ENCODE measurements around the gene RNF25. TPM values are rescaled to one million over a fixed set of nuclear protein-coding genes. Genes with fewer than 3 reads are reported as not detected.
"Not testable (repeated sequence)": the region's sequence is repeated elsewhere in the genome, so short reads cannot be mapped to it uniquely, and the experiment has no call there.

RNF25 gene
- total and polyA plus RNA-seq, 2 donors = 33.7 to 35.6 TPM

DNA sequence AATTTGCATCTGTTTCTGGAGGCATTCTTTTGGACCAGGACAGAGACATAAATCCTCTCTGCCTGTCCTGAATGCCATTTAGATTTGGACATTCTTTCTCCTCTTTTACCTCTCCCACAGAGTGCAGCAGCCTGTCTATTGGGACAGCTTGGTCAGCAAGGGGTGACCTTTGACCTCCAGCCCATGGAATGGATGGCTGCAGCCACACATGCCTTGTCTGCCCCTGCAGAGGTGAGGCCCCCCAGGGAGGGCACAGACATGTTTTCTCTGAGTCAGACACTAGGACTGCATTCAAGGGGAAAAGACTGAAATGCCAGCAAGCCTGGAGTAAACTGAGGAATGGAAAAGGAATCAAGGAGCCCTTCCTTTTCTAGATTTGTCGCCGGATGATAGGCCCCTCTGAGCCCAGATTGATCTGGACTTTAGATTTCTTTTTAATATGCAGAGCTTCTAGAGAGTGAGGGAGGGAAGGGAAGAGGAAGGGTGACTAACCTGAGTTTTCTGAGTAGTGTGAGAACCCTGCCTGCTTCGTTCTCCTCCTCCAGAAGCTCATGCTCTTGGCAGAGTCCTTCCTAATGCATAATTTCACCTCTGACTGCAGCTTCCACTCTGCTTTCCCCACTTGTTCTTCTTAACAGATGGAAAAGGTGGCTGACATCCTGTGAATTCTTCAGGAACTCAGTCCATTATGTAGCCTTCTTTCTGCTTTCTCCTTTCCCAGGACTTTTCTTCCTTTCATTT, 22.8 kb upstream of the RNF25 start:
- Histone ChIP-seq H3K27ac (ENCODE audit: low read depth in 1 of 2, low read length in 1 of 2) (no peak overlapping the region), H3K27me3 (ENCODE audit: control insufficient read depth in 2 of 2, insufficient read depth in 1 of 2, low read length in 1 of 2) (no peaks in the 10 kb centered on the region), H3K36me3 (ENCODE audit: control insufficient read depth in 2 of 2, insufficient read depth in 2 of 2, low read length in 1 of 2) (peaks cover 0 to 7% of the 10 kb centered on the region in 2 donors), H3K4me1 (ENCODE audit: control insufficient read depth in 2 of 2, insufficient read depth in 2 of 2, low read length in 2 of 2) (no peaks in the 10 kb centered on the region), H3K4me3 (ENCODE audit: low read length in 2 of 2) (no peak overlapping the region), H3K9me3 (ENCODE audit: control insufficient read depth in 2 of 2, insufficient read depth in 1 of 2, low read length in 1 of 2) (no peaks in the 10 kb centered on the region)
- DNase-seq (ENCODE audit: low read depth in 6 of 9, low spot score in 9 of 9) = no peak
- WGBS = 98% methylated on average over 3 of the region's 3 CpGs

DNA sequence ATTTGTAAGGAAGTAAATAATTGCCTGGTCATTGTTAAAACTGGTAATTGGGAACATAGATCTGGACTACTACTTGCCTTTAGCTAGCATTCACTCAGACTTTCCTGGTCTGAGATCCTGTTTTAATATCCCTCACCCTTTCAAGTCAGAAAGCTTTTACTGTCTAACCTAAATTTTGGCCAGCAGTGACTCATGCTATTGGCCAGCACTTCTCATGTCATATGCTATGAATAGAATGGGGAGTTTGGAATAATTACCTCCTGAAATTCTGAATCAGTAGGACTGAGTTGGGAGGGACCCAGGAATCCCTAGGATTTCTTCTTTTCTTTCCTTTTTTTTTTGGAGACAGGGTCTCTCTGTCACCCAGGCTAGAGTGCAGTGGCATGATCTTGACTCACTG, 19.4 kb upstream of the RNF25 start:
- Histone ChIP-seq H3K4me3 (ENCODE audit: low read length in 2 of 2) (no peak overlapping the region), H3K9me3 (ENCODE audit: control insufficient read depth in 2 of 2, insufficient read depth in 1 of 2, low read length in 1 of 2) (no peaks in the 10 kb centered on the region), H3K27ac (ENCODE audit: low read depth in 1 of 2, low read length in 1 of 2) (no peak overlapping the region), H3K4me1 (ENCODE audit: control insufficient read depth in 2 of 2, insufficient read depth in 2 of 2, low read length in 2 of 2) (no peaks in the 10 kb centered on the region), H3K36me3 (ENCODE audit: control insufficient read depth in 2 of 2, insufficient read depth in 2 of 2, low read length in 1 of 2) (peaks cover 0 to 4% of the 10 kb centered on the region in 2 donors), H3K27me3 (ENCODE audit: control insufficient read depth in 2 of 2, insufficient read depth in 1 of 2, low read length in 1 of 2) (no peaks in the 10 kb centered on the region)
- DNase-seq (ENCODE audit: low read depth in 6 of 9, low spot score in 9 of 9) = no peak

GRCh38 chr2:218687400-218688060, 15.7 kb upstream of the RNF25 start:
- DNase-seq (ENCODE audit: low read depth in 6 of 9, low spot score in 9 of 9) = peak in 6 of 9 donors; percentile 22 to 68 (median 27)
- H3K4me3 ChIP-seq (ENCODE audit: low read length in 2 of 2); H3K4me1 ChIP-seq (ENCODE audit: control insufficient read depth in 2 of 2, insufficient read depth in 2 of 2, low read length in 2 of 2); H3K36me3 ChIP-seq (ENCODE audit: control insufficient read depth in 2 of 2, insufficient read depth in 2 of 2, low read length in 1 of 2); H3K27me3 ChIP-seq (ENCODE audit: control insufficient read depth in 2 of 2, insufficient read depth in 1 of 2, low read length in 1 of 2); H3K27ac ChIP-seq (ENCODE audit: low read depth in 1 of 2, low read length in 1 of 2); H3K9me3 ChIP-seq (ENCODE audit: control insufficient read depth in 2 of 2, insufficient read depth in 1 of 2, low read length in 1 of 2): not testable (repeated sequence)
- 38% methylated on average over 5 of the region's 5 CpGs for WGBS

DNA sequence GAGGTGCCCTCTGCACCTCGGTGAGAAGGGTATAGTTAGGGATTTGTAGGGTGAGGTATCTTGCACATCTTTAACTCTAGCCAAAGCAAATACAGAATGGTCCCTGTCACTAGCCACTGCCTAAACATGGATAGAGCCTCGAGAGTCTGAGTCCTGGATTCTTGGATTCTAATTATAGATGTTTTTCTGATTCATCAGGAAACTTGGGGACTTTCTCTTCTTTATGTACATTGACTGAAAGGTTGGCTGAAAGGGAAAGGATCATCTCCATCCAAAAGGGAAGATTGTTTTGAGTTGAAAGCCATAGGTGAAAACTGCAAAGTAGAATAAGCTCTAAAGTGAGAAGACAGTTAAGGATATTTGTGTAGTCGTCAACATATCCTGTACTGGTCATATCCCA, 8.3 kb upstream of the RNF25 start:
- WGBS = 96% methylated on average over 3 of the region's 3 CpGs
- Histone ChIP-seq H3K36me3 (ENCODE audit: control insufficient read depth in 2 of 2, insufficient read depth in 2 of 2, low read length in 1 of 2) (peaks cover 3 to 5% of the 10 kb centered on the region in 2 donors), H3K4me1 (ENCODE audit: control insufficient read depth in 2 of 2, insufficient read depth in 2 of 2, low read length in 2 of 2) (no peaks in the 10 kb centered on the region), H3K9me3 (ENCODE audit: control insufficient read depth in 2 of 2, insufficient read depth in 1 of 2, low read length in 1 of 2) (no peaks in the 10 kb centered on the region), H3K4me3 (ENCODE audit: low read length in 2 of 2) (no peak overlapping the region), H3K27me3 (ENCODE audit: control insufficient read depth in 2 of 2, insufficient read depth in 1 of 2, low read length in 1 of 2) (no peaks in the 10 kb centered on the region), H3K27ac (ENCODE audit: low read depth in 1 of 2, low read length in 1 of 2) (no peak overlapping the region)
- no peak for DNase-seq (ENCODE audit: low read depth in 6 of 9, low spot score in 9 of 9)

- Histone ChIP-seq H3K4me1 (ENCODE audit: control insufficient read depth in 2 of 2, insufficient read depth in 2 of 2, low read length in 2 of 2) (no peaks in the 10 kb centered on the region), H3K27me3 (ENCODE audit: control insufficient read depth in 2 of 2, insufficient read depth in 1 of 2, low read length in 1 of 2) (no peaks in the 10 kb centered on the region), H3K27ac (ENCODE audit: low read depth in 1 of 2, low read length in 1 of 2) (no peak overlapping the region), H3K36me3 (ENCODE audit: control insufficient read depth in 2 of 2, insufficient read depth in 2 of 2, low read length in 1 of 2) (peaks cover 3 to 5% of the 10 kb centered on the region in 2 donors), H3K4me3 (ENCODE audit: low read length in 2 of 2) (no peak overlapping the region), H3K9me3 (ENCODE audit: control insufficient read depth in 2 of 2, insufficient read depth in 1 of 2, low read length in 1 of 2) (no peaks in the 10 kb centered on the region)
- no peak for DNase-seq (ENCODE audit: low read depth in 6 of 9, low spot score in 9 of 9)
- WGBS = 83% methylated on average over 4 of the region's 4 CpGs
Measured at GRCh38 chr2:218679119-218679518, 7.3 kb upstream of the RNF25 start.

DNA sequence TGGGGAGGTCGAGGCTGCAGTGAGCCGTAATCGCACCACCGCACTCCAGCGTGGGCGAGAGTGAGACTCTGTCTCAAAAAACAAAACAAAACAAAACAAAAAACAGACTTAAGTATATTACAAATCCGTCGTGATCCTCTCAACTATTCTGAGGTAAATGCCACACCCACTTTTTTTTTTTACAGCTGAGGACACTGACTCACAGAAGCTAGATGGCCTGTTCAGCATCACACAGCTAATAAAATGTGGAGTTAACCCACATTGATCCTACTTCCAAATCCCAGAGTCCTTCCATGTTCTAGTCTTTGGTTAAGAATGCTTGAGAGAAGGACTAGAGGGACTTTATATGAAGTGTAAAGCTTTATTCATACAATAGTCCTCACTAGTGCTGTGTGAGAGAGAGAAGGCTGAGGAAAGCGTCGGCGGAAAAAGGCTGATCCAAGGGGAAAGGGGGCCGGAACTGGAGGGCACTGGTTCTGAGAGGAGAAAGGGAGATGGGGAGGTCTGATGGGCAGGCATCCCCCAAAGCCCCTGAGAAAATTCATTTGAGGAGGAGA, 627 bp downstream of the RNF25 start:
- H3K4me1 ChIP-seq (ENCODE audit: control insufficient read depth in 2 of 2, insufficient read depth in 2 of 2, low read length in 2 of 2) = peaks cover 8 to 17% of the 10 kb centered on the region in 2 donors
- H3K9me3 ChIP-seq (ENCODE audit: control insufficient read depth in 2 of 2, insufficient read depth in 1 of 2, low read length in 1 of 2) = peaks cover 0 to 4% of the 10 kb centered on the region in 2 donors
- H3K27me3 ChIP-seq (ENCODE audit: control insufficient read depth in 2 of 2, insufficient read depth in 1 of 2, low read length in 1 of 2) = no peaks in the 10 kb centered on the region
- peak overlapping the region; percentile 81 to 94 for H3K4me3 ChIP-seq (ENCODE audit: low read length in 2 of 2)
- no peak for DNase-seq (ENCODE audit: low read depth in 6 of 9, low spot score in 9 of 9)
- 53% methylated on average over 12 of the region's 12 CpGs for WGBS
- peak overlapping the region in 1 of 2 donors; percentile 60 for H3K27ac ChIP-seq (ENCODE audit: low read depth in 1 of 2, low read length in 1 of 2)
- peaks cover 17 to 18% of the 10 kb centered on the region in 2 donors for H3K36me3 ChIP-seq (ENCODE audit: control insufficient read depth in 2 of 2, insufficient read depth in 2 of 2, low read length in 1 of 2)

GRCh38 chr2:218664653-218665052, 7.1 kb downstream of the RNF25 start:
- no peaks in the 10 kb centered on the region for H3K27me3 ChIP-seq (ENCODE audit: control insufficient read depth in 2 of 2, insufficient read depth in 1 of 2, low read length in 1 of 2)
- peaks cover 0 to 1% of the 10 kb centered on the region in 2 donors for H3K9me3 ChIP-seq (ENCODE audit: control insufficient read depth in 2 of 2, insufficient read depth in 1 of 2, low read length in 1 of 2)
- H3K27ac ChIP-seq (ENCODE audit: low read depth in 1 of 2, low read length in 1 of 2) = no peak overlapping the region
- H3K4me1 ChIP-seq (ENCODE audit: control insufficient read depth in 2 of 2, insufficient read depth in 2 of 2, low read length in 2 of 2) = peaks cover 0 to 6% of the 10 kb centered on the region in 2 donors
- DNase-seq (ENCODE audit: low read depth in 6 of 9, low spot score in 9 of 9) = no peak
- 98% methylated on average over 7 of the region's 7 CpGs for WGBS
- H3K36me3 ChIP-seq (ENCODE audit: control insufficient read depth in 2 of 2, insufficient read depth in 2 of 2, low read length in 1 of 2) = peaks cover 57 to 67% of the 10 kb centered on the region in 2 donors
- no peak overlapping the region for H3K4me3 ChIP-seq (ENCODE audit: low read length in 2 of 2)

DNA sequence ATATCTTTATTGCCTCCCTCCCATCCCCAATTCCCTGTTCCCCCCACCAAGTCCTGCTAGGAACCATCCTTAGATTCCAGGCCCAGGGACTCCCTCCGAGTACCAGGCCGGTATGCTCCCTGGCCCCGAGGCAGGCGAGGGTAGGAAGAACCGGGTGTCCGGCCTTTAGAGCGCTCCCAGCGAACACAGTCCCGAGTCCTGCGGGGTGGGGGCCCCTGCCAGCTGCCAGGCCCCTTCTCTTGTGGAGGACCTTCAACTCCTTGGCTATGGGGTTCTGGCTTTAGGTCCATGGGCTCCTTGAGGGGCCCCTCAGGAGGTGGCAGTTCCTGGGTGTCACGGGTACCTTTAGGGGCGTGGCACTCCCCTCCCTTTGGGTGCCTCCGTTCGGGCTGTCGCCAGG, 7.9 kb downstream of the RNF25 start:
- 97% methylated on average over 15 of the region's 15 CpGs for WGBS
- H3K36me3 ChIP-seq (ENCODE audit: control insufficient read depth in 2 of 2, insufficient read depth in 2 of 2, low read length in 1 of 2) = peaks cover 57 to 67% of the 10 kb centered on the region in 2 donors
- no peak for DNase-seq (ENCODE audit: low read depth in 6 of 9, low spot score in 9 of 9)

DNA sequence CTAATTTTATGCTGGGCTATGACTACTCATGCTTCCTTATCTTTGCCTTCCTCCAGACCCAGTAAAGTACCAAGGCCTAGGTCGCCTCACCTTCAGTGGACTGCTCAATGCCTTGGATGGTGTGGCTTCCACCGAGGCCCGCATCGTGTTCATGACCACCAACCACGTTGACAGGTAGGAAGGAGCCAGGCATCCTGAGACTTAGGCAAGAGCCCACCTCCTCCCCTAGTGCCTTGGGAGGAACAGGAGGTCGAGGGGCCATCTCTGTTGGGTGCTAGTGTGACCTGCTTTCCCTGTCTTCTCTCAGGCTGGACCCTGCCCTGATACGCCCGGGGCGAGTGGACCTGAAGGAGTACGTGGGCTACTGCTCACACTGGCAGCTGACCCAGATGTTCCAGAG, 9.0 kb downstream of the RNF25 start:
- H3K27ac ChIP-seq (ENCODE audit: low read depth in 1 of 2, low read length in 1 of 2) = no peak overlapping the region
- no peak for DNase-seq (ENCODE audit: low read depth in 6 of 9, low spot score in 9 of 9)
- peaks cover 0 to 1% of the 10 kb centered on the region in 2 donors for H3K9me3 ChIP-seq (ENCODE audit: control insufficient read depth in 2 of 2, insufficient read depth in 1 of 2, low read length in 1 of 2)
- H3K36me3 ChIP-seq (ENCODE audit: control insufficient read depth in 2 of 2, insufficient read depth in 2 of 2, low read length in 1 of 2) = peaks cover 53 to 61% of the 10 kb centered on the region in 2 donors
- no peak overlapping the region for H3K4me3 ChIP-seq (ENCODE audit: low read length in 2 of 2)
- peaks cover 3 to 11% of the 10 kb centered on the region in 2 donors for H3K4me1 ChIP-seq (ENCODE audit: control insufficient read depth in 2 of 2, insufficient read depth in 2 of 2, low read length in 2 of 2)
- H3K27me3 ChIP-seq (ENCODE audit: control insufficient read depth in 2 of 2, insufficient read depth in 1 of 2, low read length in 1 of 2) = no peaks in the 10 kb centered on the region
- WGBS = 97% methylated on average over 10 of the region's 10 CpGs

More for the DNA sequence above, 7.9 kb downstream of the RNF25 start:
- Histone ChIP-seq H3K9me3 (ENCODE audit: control insufficient read depth in 2 of 2, insufficient read depth in 1 of 2, low read length in 1 of 2) (peaks cover 0 to 1% of the 10 kb centered on the region in 2 donors), H3K4me3 (ENCODE audit: low read length in 2 of 2) (no peak overlapping the region), H3K27ac (ENCODE audit: low read depth in 1 of 2, low read length in 1 of 2) (no peak overlapping the region), H3K27me3 (ENCODE audit: control insufficient read depth in 2 of 2, insufficient read depth in 1 of 2, low read length in 1 of 2) (no peaks in the 10 kb centered on the region), H3K4me1 (ENCODE audit: control insufficient read depth in 2 of 2, insufficient read depth in 2 of 2, low read length in 2 of 2) (peaks cover 0 to 6% of the 10 kb centered on the region in 2 donors)

All from thymus (tissue), 11 donors.